ENCODE measurements around the gene DBP. TPM values are rescaled to one million over a fixed set of nuclear protein-coding genes. Genes with fewer than 3 reads are reported as not detected.

Gene DBP, protein sequence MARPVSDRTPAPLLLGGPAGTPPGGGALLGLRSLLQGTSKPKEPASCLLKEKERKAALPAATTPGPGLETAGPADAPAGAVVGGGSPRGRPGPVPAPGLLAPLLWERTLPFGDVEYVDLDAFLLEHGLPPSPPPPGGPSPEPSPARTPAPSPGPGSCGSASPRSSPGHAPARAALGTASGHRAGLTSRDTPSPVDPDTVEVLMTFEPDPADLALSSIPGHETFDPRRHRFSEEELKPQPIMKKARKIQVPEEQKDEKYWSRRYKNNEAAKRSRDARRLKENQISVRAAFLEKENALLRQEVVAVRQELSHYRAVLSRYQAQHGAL
- total RNA-seq (2022; extraction: Qiagen RNA extraction; ENCODE audit: low read depth), result 1.5 to 2.6 TPM (median 2.2 TPM) in 5 replicates

GRCh38 chr19:48636859-48637448 is at the start of gene DBP:
Gene DBP, minus strand, starts transcription at chr19:48637379. Its CDS starts 385 bp downstream, at chr19:48636994.

GRCh38 chr19:48672994-48673393 is 35.8 kb upstream of the DBP start, which contains the start of gene NTN5:
Gene NTN5, minus strand, starts transcription at chr19:48673017. Its CDS starts 2,031 bp downstream, at chr19:48670986.

GRCh38 chr19:48646001-48646721 is 9.0 kb upstream of the DBP start, which contains the start of gene CA11:
Gene CA11, minus strand, starts transcription at chr19:48646187. Its CDS starts 555 bp downstream, at chr19:48645632.

GRCh38 chr19:48618916-48619691 is 18.1 kb downstream of the DBP start, which contains the start of the genes RPL18 and SPHK2:
Gene RPL18, minus strand, starts transcription at chr19:48619178. Its CDS starts 35 bp downstream, at chr19:48619143.
Gene SPHK2, plus strand, starts transcription at chr19:48619506. Its CDS starts 1,009 bp downstream, at chr19:48620515.

GRCh38 chr19:48614436-48615230 is 22.5 kb downstream of the DBP start, which contains the start of gene FAM83E:
Gene FAM83E, minus strand, starts transcription at chr19:48615076. Its CDS starts 1,704 bp downstream, at chr19:48613372.

GRCh38 chr19:48606463-48607358 is 30.5 kb downstream of the DBP start, which contains the start of gene SPACA4:
Gene SPACA4, plus strand, starts transcription at chr19:48606742. Its CDS starts 237 bp downstream, at chr19:48606979.

Other genes with a start within 250 kb of the DBP start
- gene KDELR1, start 245.8 kb downstream of the DBP start, total RNA-seq (2022; extraction: Qiagen RNA extraction; ENCODE audit: low read depth), result 366 to 451 TPM (median 417 TPM) in 5 replicates
- gene GRIN2D, start 243.7 kb downstream of the DBP start, total RNA-seq (2022; extraction: Qiagen RNA extraction; ENCODE audit: low read depth), result 6.3 to 11.7 TPM (median 9.1 TPM) in 5 replicates
- gene GRWD1, start 191.4 kb downstream of the DBP start, total RNA-seq (2022; extraction: Qiagen RNA extraction; ENCODE audit: low read depth), result 103 to 135 TPM (median 120 TPM) in 5 replicates
- 1.1 to 2.5 TPM (median 1.5 TPM) in 5 replicates for gene KCNJ14, start 181.8 kb downstream of the DBP start, total RNA-seq (2022; extraction: Qiagen RNA extraction; ENCODE audit: low read depth)
- 52.6 to 56.4 TPM (median 53.6 TPM) in 5 replicates for gene CYTH2, start 168.0 kb downstream of the DBP start, total RNA-seq (2022; extraction: Qiagen RNA extraction; ENCODE audit: low read depth)
- gene LMTK3, start 125.5 kb downstream of the DBP start, total RNA-seq (2022; extraction: Qiagen RNA extraction; ENCODE audit: low read depth), result 2.4 to 4.8 TPM (median 3.8 TPM) in 5 replicates
- gene SULT2B1, start 85.2 kb downstream of the DBP start, total RNA-seq (2022; extraction: Qiagen RNA extraction; ENCODE audit: low read depth), result 14.7 to 18.6 TPM (median 15.6 TPM) in 5 replicates
- gene SPACA4, start 30.6 kb downstream of the DBP start, total RNA-seq (2022; extraction: Qiagen RNA extraction; ENCODE audit: low read depth), result 0.11 TPM in 1 of 5 replicates, not detected in the others
- gene FAM83E, start 22.3 kb downstream of the DBP start, total RNA-seq (2022; extraction: Qiagen RNA extraction; ENCODE audit: low read depth), result 0.14 to 0.40 TPM (median 0.22 TPM) in 4 of 5 replicates, not detected in the other
- gene RPL18, start 18.2 kb downstream of the DBP start, total RNA-seq (2022; extraction: Qiagen RNA extraction; ENCODE audit: low read depth), result 2,901 to 3,964 TPM (median 3,248 TPM) in 5 replicates
- 11.8 to 18.9 TPM (median 14.1 TPM) in 5 replicates for gene SPHK2, start 17.9 kb downstream of the DBP start, total RNA-seq (2022; extraction: Qiagen RNA extraction; ENCODE audit: low read depth)
- gene CA11, start 8.8 kb upstream of the DBP start, total RNA-seq (2022; extraction: Qiagen RNA extraction; ENCODE audit: low read depth), result 8.5 to 11.3 TPM (median 9.8 TPM) in 5 replicates
- gene NTN5, start 35.6 kb upstream of the DBP start, total RNA-seq (2022; extraction: Qiagen RNA extraction; ENCODE audit: low read depth), result 0.14 to 0.26 TPM (median 0.17 TPM) in 4 of 5 replicates, not detected in the other
- gene FUT2, start 58.6 kb upstream of the DBP start, total RNA-seq (2022; extraction: Qiagen RNA extraction; ENCODE audit: low read depth), result not detected in 5 replicates
- gene MAMSTR, start 82.3 kb upstream of the DBP start, total RNA-seq (2022; extraction: Qiagen RNA extraction; ENCODE audit: low read depth), result 0.28 to 0.51 TPM (median 0.48 TPM) in 5 replicates
- gene RASIP1, start 103.2 kb upstream of the DBP start, total RNA-seq (2022; extraction: Qiagen RNA extraction; ENCODE audit: low read depth), result 0.19 to 0.53 TPM (median 0.41 TPM) in 5 replicates
- not detected in 5 replicates for gene IZUMO1, start 109.5 kb upstream of the DBP start, total RNA-seq (2022; extraction: Qiagen RNA extraction; ENCODE audit: low read depth)
- gene FUT1, start 115.3 kb upstream of the DBP start, total RNA-seq (2022; extraction: Qiagen RNA extraction; ENCODE audit: low read depth), result 0.06 to 0.09 TPM (median 0.08 TPM) in 5 replicates
- gene FGF21, start 118.1 kb upstream of the DBP start, total RNA-seq (2022; extraction: Qiagen RNA extraction; ENCODE audit: low read depth), result not detected in 5 replicates
- gene BCAT2, start 173.7 kb upstream of the DBP start, total RNA-seq (2022; extraction: Qiagen RNA extraction; ENCODE audit: low read depth), result 52.3 to 64.8 TPM (median 56.8 TPM) in 5 replicates
- gene HSD17B14, start 199.1 kb upstream of the DBP start, total RNA-seq (2022; extraction: Qiagen RNA extraction; ENCODE audit: low read depth), result 12.2 to 15.1 TPM (median 14.1 TPM) in 5 replicates
- 1.7 to 2.7 TPM (median 1.9 TPM) in 5 replicates for gene PLEKHA4, start 231.2 kb upstream of the DBP start, total RNA-seq (2022; extraction: Qiagen RNA extraction; ENCODE audit: low read depth)
- gene PPP1R15A, start 235.0 kb upstream of the DBP start, total RNA-seq (2022; extraction: Qiagen RNA extraction; ENCODE audit: low read depth), result 91.5 to 154 TPM (median 107 TPM) in 5 replicates